ENCODE results near the gene TEAD4. TPM values are rescaled to one million over a fixed set of nuclear protein-coding genes. Genes with fewer than 3 reads are reported as not detected.

The TEAD4 gene
- total and polyA plus RNA-seq, 2 experiments from 2014 or later: 68.1 to 145 TPM

GRCh38 chr12:2944401-2945047 is 14.7 kb upstream of the TEAD4 start:
- peak; percentile 93 for DNase-seq (ENCODE audit: low spot score)
- Histone ChIP-seq H3K27ac (ENCODE audit: low read depth) (0 out of 2 replicates have a peak overlapping the region, but pooled peaks have one; percentile 36), H2AFZ (peak overlapping the region; percentile 70; the same call in 1 of the 2 replicates), H3K4me1 (ENCODE audit: insufficient read depth) (no peaks in the 10 kb centered on the region), H3K36me3 (ENCODE audit: insufficient read depth) (no peaks in the 10 kb centered on the region), H3K4me3 (no peak overlapping the region), H4K20me1 (replicated peaks; ENCODE audit: insufficient read depth) (no peaks in the 10 kb centered on the region), H3K9me2 (ENCODE audit: insufficient read depth) (no peaks in the 10 kb centered on the region), H3K27me3 (ENCODE audit: insufficient read depth) (no peaks in the 10 kb centered on the region), H3K4me2 (no peak overlapping the region), H3F3A (replicated peaks; ENCODE audit: low read depth) (peaks cover 5% of the 10 kb centered on the region; the same call in 1 of the 2 replicates), H3K79me2 (replicated peaks; ENCODE audit: insufficient read depth) (no peaks in the 10 kb centered on the region)
- TF ChIP-seq STAT1 (IDR thresholded peaks at IDR 0.05; ENCODE audit: unreplicated experiment): no peak
- peak; percentile 99 for TF ChIP-seq CTCF (conservative IDR thresholded peaks at IDR 0.05; ENCODE audit: low read depth in 2 of 2)
- peaks cover 6% of the 10 kb centered on the region; the same call in 2 of the 3 replicates for H3K4me1 Mint-ChIP-seq
- H3K9me3 Mint-ChIP-seq: no peaks in the 10 kb centered on the region
- peaks cover 3% of the 10 kb centered on the region for H3K27me3 Mint-ChIP-seq (ENCODE audit: insufficient read depth, low read depth, poor library complexity)
- H3K36me3 Mint-ChIP-seq (ENCODE audit: low read depth): no peaks in the 10 kb centered on the region; the same call in 2 of the 3 replicates
- H3K4me3 Mint-ChIP-seq: no peak overlapping the region
- ATAC-seq: peak; percentile 97
- no peak overlapping the region for H3K27ac Mint-ChIP-seq

- no peak for DNase-seq (ENCODE audit: low spot score)
- H3K79me2 ChIP-seq (replicated peaks; ENCODE audit: insufficient read depth): no peaks in the 10 kb centered on the region
- TF ChIP-seq ETS1 (IDR thresholded peaks at IDR 0.05): no peak
- TF ChIP-seq NANOG (IDR thresholded peaks at IDR 0.05; ENCODE audit: borderline replicate concordance): no peak
- TF ChIP-seq CTCF (conservative IDR thresholded peaks at IDR 0.05; ENCODE audit: low read depth in 2 of 2): no peak
- TF ChIP-seq ZNF114 (CRISPR knock-in tag; IDR thresholded peaks at IDR 0.05): no peak
- TF ChIP-seq ZNF462 (CRISPR knock-in tag; IDR thresholded peaks at IDR 0.05): no peak
- no peak for TF ChIP-seq CREB1 (CRISPR knock-in tag; IDR thresholded peaks at IDR 0.05; ENCODE audit: low read depth)
- TF ChIP-seq POLR2AphosphoS5 (IDR thresholded peaks at IDR 0.05; ENCODE audit: low read depth): no peak
- no peak for TF ChIP-seq ZNF331 (CRISPR knock-in tag; IDR thresholded peaks at IDR 0.05; ENCODE audit: low read depth)
- H3K27ac ChIP-seq (ENCODE audit: low read depth): no peak overlapping the region
- no peak overlapping the region for H3K27ac Mint-ChIP-seq
- no peaks in the 10 kb centered on the region for H3K36me3 Mint-ChIP-seq (ENCODE audit: low read depth)
- no peak overlapping the region for H3K4me2 ChIP-seq
- H3K36me3 ChIP-seq (ENCODE audit: insufficient read depth): no peaks in the 10 kb centered on the region
- H2AFZ ChIP-seq: no peak overlapping the region
- peaks cover 5% of the 10 kb centered on the region for H3K4me1 Mint-ChIP-seq
- H3K9me2 ChIP-seq (ENCODE audit: insufficient read depth): no peaks in the 10 kb centered on the region
- no peaks in the 10 kb centered on the region for H3K9me3 Mint-ChIP-seq
- peaks cover 5% of the 10 kb centered on the region for H3K27me3 Mint-ChIP-seq (ENCODE audit: insufficient read depth, low read depth, poor library complexity)
- no peaks in the 10 kb centered on the region for H3K4me1 ChIP-seq (ENCODE audit: insufficient read depth)
- no peaks in the 10 kb centered on the region for H4K20me1 ChIP-seq (replicated peaks; ENCODE audit: insufficient read depth)
- no peaks in the 10 kb centered on the region for H3K27me3 ChIP-seq (ENCODE audit: insufficient read depth)
- no peak overlapping the region for H3K4me3 ChIP-seq
- no peak for ATAC-seq
- H3K4me3 Mint-ChIP-seq: no peak overlapping the region
- peaks cover 5% of the 10 kb centered on the region; the same call in 1 of the 2 replicates for H3F3A ChIP-seq (replicated peaks; ENCODE audit: low read depth)
Observed at GRCh38 chr12:2949411-2949810, 9.8 kb upstream of the TEAD4 start.
